OCI-LY7 (cell line): ENCODE data around the gene DHRS7.

Source experiments
- EZH2phosphoT487 ChIP-seq: fragments of 200-600 bp; sonication (generic); IDR thresholded peaks from 2 replicates; pipeline ENCODE4 v1.6.1; 2018; ENCODE audit warnings: low read depth, borderline replicate concordance, mild to moderate bottlenecking, mixed run types, antibody characterized with exemption, low read length, moderate library complexity, mixed read lengths
- TF ChIP-seq, protein P1 (sequence below): fragments of 200-600 bp; sonication (generic); conservative IDR thresholded peaks from 2 replicates; pipeline ENCODE4 v1.5.1; 2014; ENCODE audit warnings: mild to moderate bottlenecking, antibody characterized with exemption, low read length, moderate library complexity, mixed read lengths

DNA sequence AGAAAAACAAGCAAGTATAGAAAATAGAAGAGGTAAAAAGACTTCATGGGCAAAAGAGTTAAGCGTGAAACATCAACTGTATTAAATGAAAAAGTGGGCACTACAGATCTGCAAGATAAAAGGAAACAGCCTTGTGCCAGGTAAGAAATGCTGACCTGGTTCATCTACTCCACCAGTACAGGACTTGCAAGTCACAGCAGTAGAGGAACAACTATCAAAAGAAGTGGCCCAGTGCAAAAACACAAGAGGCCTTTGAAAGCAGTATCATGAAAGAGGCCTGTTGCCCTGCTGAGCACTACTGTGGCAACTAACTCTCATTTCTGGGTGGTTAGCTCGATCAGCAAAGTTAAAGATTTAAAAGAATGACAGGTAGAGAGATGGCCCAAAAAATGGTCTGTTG, 10.5 kb downstream of the DHRS7 start:
- TF ChIP-seq, protein P1, sequence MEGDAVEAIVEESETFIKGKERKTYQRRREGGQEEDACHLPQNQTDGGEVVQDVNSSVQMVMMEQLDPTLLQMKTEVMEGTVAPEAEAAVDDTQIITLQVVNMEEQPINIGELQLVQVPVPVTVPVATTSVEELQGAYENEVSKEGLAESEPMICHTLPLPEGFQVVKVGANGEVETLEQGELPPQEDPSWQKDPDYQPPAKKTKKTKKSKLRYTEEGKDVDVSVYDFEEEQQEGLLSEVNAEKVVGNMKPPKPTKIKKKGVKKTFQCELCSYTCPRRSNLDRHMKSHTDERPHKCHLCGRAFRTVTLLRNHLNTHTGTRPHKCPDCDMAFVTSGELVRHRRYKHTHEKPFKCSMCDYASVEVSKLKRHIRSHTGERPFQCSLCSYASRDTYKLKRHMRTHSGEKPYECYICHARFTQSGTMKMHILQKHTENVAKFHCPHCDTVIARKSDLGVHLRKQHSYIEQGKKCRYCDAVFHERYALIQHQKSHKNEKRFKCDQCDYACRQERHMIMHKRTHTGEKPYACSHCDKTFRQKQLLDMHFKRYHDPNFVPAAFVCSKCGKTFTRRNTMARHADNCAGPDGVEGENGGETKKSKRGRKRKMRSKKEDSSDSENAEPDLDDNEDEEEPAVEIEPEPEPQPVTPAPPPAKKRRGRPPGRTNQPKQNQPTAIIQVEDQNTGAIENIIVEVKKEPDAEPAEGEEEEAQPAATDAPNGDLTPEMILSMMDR: no peak
- TF ChIP-seq EZH2phosphoT487: no peak
